Activated T-helper 1 cell treated with Interleukin-2 at 50 U/mL for 16 hours (primary cell): Measurements from ENCODE around the gene CMTM4.
"Not testable (repeated sequence)": the region's sequence is repeated elsewhere in the genome, so short reads cannot be mapped to it uniquely, and the experiment has no call there.

Experiments
- DNase-seq: peaks from one replicate; pipeline ENCODE4 v3.0.0-alpha.2; 2020; ENCODE audit warnings: low read depth

The CMTM4 gene

GRCh38 chr16:66616169-66616568 is 80.4 kb downstream of the CMTM4 start:
- DNase-seq, result no peak

- no peak for DNase-seq
Measured at GRCh38 chr16:66614161-66614802, 82.3 kb downstream of the CMTM4 start.

GRCh38 chr16:66612422-66612821 is 84.1 kb downstream of the CMTM4 start:
- no peak for DNase-seq

GRCh38 chr16:66611911-66612310 is 84.6 kb downstream of the CMTM4 start:
- DNase-seq, result not testable (repeated sequence)

- DNase-seq, result no peak
Measured at GRCh38 chr16:66610111-66610820, 86.3 kb downstream of the CMTM4 start.

- DNase-seq, result no peak
Measured at GRCh38 chr16:66609139-66609510, 87.4 kb downstream of the CMTM4 start.

- DNase-seq, result peak; percentile 66
Measured at GRCh38 chr16:66608241-66609138, 88.1 kb downstream of the CMTM4 start.

GRCh38 chr16:66605979-66606751 is 90.4 kb downstream of the CMTM4 start:
- no peak for DNase-seq

- peak; percentile 19 for DNase-seq
Measured at GRCh38 chr16:66605177-66605978, 91.2 kb downstream of the CMTM4 start.

GRCh38 chr16:66604376-66605176 is 92.0 kb downstream of the CMTM4 start, which contains the start of gene CMTM3:
Gene CMTM3 (plus strand): TSS chr16:66604704. CDS start chr16:66604806, 102 bp downstream.
- peak; percentile 56 for DNase-seq

GRCh38 chr16:66603537-66604375 is 92.8 kb downstream of the CMTM4 start:
- DNase-seq, result peak; percentile 70

GRCh38 chr16:66601471-66601870 is 95.1 kb downstream of the CMTM4 start:
- no peak for DNase-seq

- DNase-seq, result no peak
Measured at GRCh38 chr16:66600477-66600876, 96.1 kb downstream of the CMTM4 start.

GRCh38 chr16:66599726-66600125 is 96.8 kb downstream of the CMTM4 start:
- DNase-seq, result no peak

- no peak for DNase-seq
Measured at GRCh38 chr16:66598111-66598510, 98.4 kb downstream of the CMTM4 start.

GRCh38 chr16:66596986-66597848 is 99.3 kb downstream of the CMTM4 start:
- no peak for DNase-seq

GRCh38 chr16:66596559-66596958 is 100.0 kb downstream of the CMTM4 start:
- DNase-seq, result not testable (repeated sequence)

GRCh38 chr16:66594739-66595138 is 101.8 kb downstream of the CMTM4 start:
- DNase-seq, result no peak
